CD14-positive monocyte (primary cell): ENCODE data around the gene HBD. TPM values are rescaled to one million over a fixed set of nuclear protein-coding genes. Genes with fewer than 3 reads are reported as not detected.

ENCODE experiments used
- DNase-seq, 3 donors: peaks; one replicate each; pipeline ENCODE4 v3.0.0-alpha.2; 2011 to 2022
- H2AFZ ChIP-seq: 2 replicates; pipeline ENCODE4 v1.6.0; 2012; ENCODE audit warnings: mild to moderate bottlenecking, low read depth, low read length, inconsistent platforms; ENCODE audit not compliant: insufficient read depth, poor library complexity, severe bottlenecking
- H3K27ac ChIP-seq, 2 donors: 1 replicate in 1 of 2; 2 replicates in 1 of 2; pipeline ENCODE4 v1.5.1; 2012 to 2013; ENCODE audit warnings: low read length in 2 of 2, control low read depth in 1 of 2, inconsistent platforms in 1 of 2, low read depth in 1 of 2, mild to moderate bottlenecking in 1 of 2
- H3K27me3 ChIP-seq, 2 donors: one replicate each; pipeline versions ENCODE4 v1.6.0 to v1.6.1; 2011 to 2013; ENCODE audit warnings: low read length in 2 of 2; ENCODE audit not compliant: control insufficient read depth in 2 of 2, insufficient read depth in 2 of 2
- H3K36me3 ChIP-seq, 2 donors: replicated peaks in 1 of 2; 1 replicate in 1 of 2; 2 replicates in 1 of 2; pipeline versions ENCODE4 v1.5.1 to v1.6.1; 2012 to 2013; ENCODE audit warnings: low read length in 2 of 2, control low read depth in 1 of 2, inconsistent platforms in 1 of 2, mild to moderate bottlenecking in 1 of 2; ENCODE audit not compliant: insufficient read depth in 2 of 2, control insufficient read depth in 1 of 2
- H3K4me1 ChIP-seq, 2 donors: 1 replicate in 1 of 2; 2 replicates in 1 of 2; pipeline versions ENCODE4 v1.5.1 to v1.6.1; 2012 to 2013; ENCODE audit warnings: low read length in 2 of 2, control low read depth in 1 of 2, inconsistent platforms in 1 of 2, mild to moderate bottlenecking in 1 of 2, moderate library complexity in 1 of 2; ENCODE audit not compliant: insufficient read depth in 2 of 2, control insufficient read depth in 1 of 2
- H3K4me2 ChIP-seq: replicated peaks from 2 replicates; pipeline ENCODE3; 2012; ENCODE audit warnings: low read length, moderate library complexity, mild to moderate bottlenecking; ENCODE audit not compliant: poor library complexity, severe bottlenecking; ENCODE audit errors: extremely low read depth
- H3K4me3 ChIP-seq, 3 experiments: fragments of 200-600 bp in 1 of 3; sonication (generic) in 1 of 3; replicated peaks in 1 of 3; 1 replicate in 2 of 3; 2 replicates in 1 of 3; pipeline ENCODE4 v1.5.1; 2011 to 2013; ENCODE audit warnings: low read length in 3 of 3, mild to moderate bottlenecking in 3 of 3, control low read depth in 2 of 3, low read depth in 2 of 3, inconsistent platforms in 1 of 3, moderate library complexity in 1 of 3
- H3K79me2 ChIP-seq: 2 replicates; pipeline ENCODE4 v1.6.0; 2012; ENCODE audit warnings: mild to moderate bottlenecking, control low read depth, inconsistent platforms, low read length, moderate library complexity; ENCODE audit not compliant: insufficient read depth
- H3K9ac ChIP-seq: 2 replicates; pipeline ENCODE4 v1.6.0; 2017; ENCODE audit warnings: low read length, mild to moderate bottlenecking; ENCODE audit not compliant: insufficient read depth, poor library complexity, severe bottlenecking
- H3K9me3 ChIP-seq, 2 donors: replicated peaks in 1 of 2; 1 replicate in 1 of 2; 2 replicates in 1 of 2; pipeline versions ENCODE4 v1.5.1 to v1.6.1; 2012 to 2013; ENCODE audit warnings: low read length in 2 of 2, control low read depth in 1 of 2; ENCODE audit not compliant: control insufficient read depth in 1 of 2, insufficient read depth in 1 of 2
- H4K20me1 ChIP-seq: 2 replicates; pipeline ENCODE4 v1.6.0; 2012; ENCODE audit warnings: mild to moderate bottlenecking, low read length, control low read depth, moderate library complexity; ENCODE audit not compliant: insufficient read depth
- H3K27ac Mint-ChIP-seq, 7 donors: one replicate each; pipeline ENCODE4 v1.8.0; 2020; ENCODE audit warnings: mild to moderate bottlenecking in 7 of 7, mixed read lengths in 7 of 7, moderate library complexity in 6 of 7, inconsistent platforms in 2 of 7
- H3K27me3 Mint-ChIP-seq, 3 donors: one replicate each; pipeline ENCODE4 v1.8.0; 2021 to 2022; ENCODE audit warnings: low read depth in 3 of 3, mild to moderate bottlenecking in 3 of 3, mixed read lengths in 3 of 3, moderate library complexity in 3 of 3, inconsistent platforms in 1 of 3
- H3K36me3 Mint-ChIP-seq, 2 donors: one replicate each; pipeline ENCODE4 v1.8.0; 2020; ENCODE audit warnings: mixed read lengths in 2 of 2, inconsistent platforms in 1 of 2, mild to moderate bottlenecking in 1 of 2
- H3K4me1 Mint-ChIP-seq: one replicate; pipeline ENCODE4 v1.8.0; 2020; ENCODE audit warnings: mild to moderate bottlenecking, mixed read lengths
- H3K4me3 Mint-ChIP-seq, 2 donors: one replicate each; pipeline ENCODE4 v1.8.0; 2020; ENCODE audit warnings: mild to moderate bottlenecking in 2 of 2, mixed read lengths in 2 of 2, moderate library complexity in 1 of 2
- H3K9me3 Mint-ChIP-seq, 7 donors: one replicate each; pipeline ENCODE4 v1.8.0; 2020 to 2022; ENCODE audit warnings: mixed read lengths in 7 of 7, mild to moderate bottlenecking in 6 of 7, moderate library complexity in 6 of 7, inconsistent platforms in 2 of 7
- CTCF ChIP-seq: fragments of 200-600 bp; IDR thresholded peaks from one replicate; pipeline ENCODE4 v1.8.0; 2022; ENCODE audit warnings: antibody characterized with exemption, mild to moderate bottlenecking
- WGBS: methylation state at CpG from one replicate; pipeline ENCODE4 v1.1.5; 2013; ENCODE audit warnings: missing lambda C conversion rate; ENCODE audit not compliant: insufficient coverage; 5-methylcytosine and 5-hydroxymethylcytosine counted together
- intact Hi-C, 2 donors: fragments of 100-400 bp; cut with micrococcal nuclease; formaldehyde crosslinking; loops; one replicate each; pipeline versions ENCODE4 v1.15.0 to v1.15.1; 2023
- polyA plus RNA-seq, 3 donors: library from polyadenylated mRNA; depleted of rRNA in 1 of 3; unstranded in 2 of 3; stranded (reverse) in 1 of 3; fragments of 300-500 nt in 2 of 3; fragments of >200 nt in 1 of 3; fragmentation: Illumina TruSeq in 2 of 3; gene quantifications; 1 replicate in 2 of 3; 2 replicates in 1 of 3; pipeline ENCODE4 v1.2.3, GENCODE V29; 2012 to 2021

The HBD gene
- polyA plus RNA-seq, 3 donors, result not detected

DNA sequence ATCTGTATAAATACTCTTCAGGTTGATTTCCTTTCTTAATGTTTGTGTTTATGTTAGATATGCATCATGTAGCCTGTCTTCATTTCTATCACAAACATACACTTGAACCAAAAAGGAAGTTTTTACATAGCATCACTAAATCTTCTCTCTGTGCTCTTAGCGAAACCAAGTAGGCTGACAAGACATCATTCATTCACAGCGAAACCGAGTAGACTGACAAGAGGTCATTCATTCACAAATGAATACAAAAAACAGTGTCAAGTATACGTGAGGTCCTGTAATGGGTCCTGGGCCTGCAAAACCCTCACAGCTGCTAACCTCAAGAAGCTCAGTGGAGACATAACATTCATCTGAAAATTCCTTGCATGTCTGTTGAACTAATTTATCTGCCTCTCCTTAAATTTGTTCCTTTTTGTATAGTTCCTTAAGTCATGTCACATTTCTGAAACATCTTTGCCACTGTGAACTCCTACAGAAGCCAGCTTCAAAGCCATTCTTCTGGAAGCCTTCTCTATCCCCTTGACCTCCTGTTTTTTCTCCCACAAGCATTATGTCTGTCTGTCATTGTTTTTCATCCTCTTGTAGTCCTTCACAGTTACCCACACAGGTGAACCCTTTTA is 45.3 kb upstream of the HBD start:
- Mint-ChIP-seq H3K27me3 (peaks cover 0 to 3% (median 1%) of the 10 kb centered on the region in 3 donors), H3K9me3 (peaks cover 0 to 3% (median 0%) of the 10 kb centered on the region in 7 donors), H3K36me3 (no peaks in the 10 kb centered on the region), H3K4me3 (no peak overlapping the region), H3K4me1 (peaks cover 4% of the 10 kb centered on the region), H3K27ac (no peak overlapping the region)
- H3K9me3 ChIP-seq, result no peaks in the 10 kb centered on the region
- no peaks in the 10 kb centered on the region for H3K36me3 ChIP-seq
- no peak overlapping the region for H3K27ac ChIP-seq
- no peak overlapping the region for H3K4me3 ChIP-seq
- DNase-seq, result no peak
- no peak overlapping the region for H3K4me2 ChIP-seq
- H2AFZ ChIP-seq, result no peak overlapping the region
- WGBS, result 100% methylated on average over 1 of the region's 4 CpGs
- H3K27me3 ChIP-seq, result no peaks in the 10 kb centered on the region
- H3K4me1 ChIP-seq, result peaks cover 0 to 4% of the 10 kb centered on the region in 2 donors
- no peaks in the 10 kb centered on the region for H3K79me2 ChIP-seq
- no peak overlapping the region for H3K9ac ChIP-seq
- intact Hi-C loops, result no loop called here
- H4K20me1 ChIP-seq, result no peaks in the 10 kb centered on the region
- no peak for TF ChIP-seq CTCF

- no peak overlapping the region for H3K4me3 ChIP-seq
- H2AFZ ChIP-seq, result no peak overlapping the region
- 100% methylated on average over 1 of the region's 1 CpG for WGBS
- H4K20me1 ChIP-seq, result no peaks in the 10 kb centered on the region
- Mint-ChIP-seq H3K9me3 (peaks cover 0 to 2% (median 0%) of the 10 kb centered on the region in 7 donors), H3K27ac (no peak overlapping the region), H3K36me3 (no peaks in the 10 kb centered on the region), H3K4me3 (no peak overlapping the region), H3K27me3 (peaks cover 0 to 3% (median 0%) of the 10 kb centered on the region in 3 donors), H3K4me1 (peaks cover 4% of the 10 kb centered on the region)
- H3K9ac ChIP-seq, result no peak overlapping the region
- no peaks in the 10 kb centered on the region for H3K9me3 ChIP-seq
- no peaks in the 10 kb centered on the region for H3K36me3 ChIP-seq
- no peaks in the 10 kb centered on the region for H3K79me2 ChIP-seq
- no peak overlapping the region for H3K4me2 ChIP-seq
- intact Hi-C loops, result no loop called here
- no peak for DNase-seq
- H3K27ac ChIP-seq, result no peak overlapping the region
- no peak for TF ChIP-seq CTCF
- H3K27me3 ChIP-seq, result no peaks in the 10 kb centered on the region
- H3K4me1 ChIP-seq, result peaks cover 0 to 4% of the 10 kb centered on the region in 2 donors
These were observed 43.6 kb upstream of the HBD start for GRCh38 chr11:5277807-5278382.
